Prostate gland (tissue), 2 donors: ENCODE measurements around the gene ERP29. TPM values are rescaled to one million over a fixed set of nuclear protein-coding genes. Genes with fewer than 3 reads are reported as not detected.
"Not testable (repeated sequence)": the region's sequence is repeated elsewhere in the genome, so short reads cannot be mapped to it uniquely, and the experiment has no call there.

Experiments
- DNase-seq: peaks from one replicate; pipeline ENCODE4 v3.0.0-alpha.2; 2019; ENCODE audit warnings: low spot score
- H3K27ac ChIP-seq, 2 donors: fragments of 200-600 bp; sonication (generic); 2 replicates each; pipeline ENCODE4 v1.5.1; 2017 to 2019
- H3K27me3 ChIP-seq: fragments of 200-600 bp; sonication (generic); replicated peaks from 2 replicates; pipeline ENCODE4 v1.5.1; 2019; ENCODE audit not compliant: insufficient read depth
- H3K36me3 ChIP-seq, 2 donors: fragments of 200-600 bp; sonication (generic); 1 replicate in 1 of 2; 2 replicates in 1 of 2; pipeline versions ENCODE4 v1.5.1 to v1.8.1; 2017 to 2019
- H3K4me1 ChIP-seq: fragments of 200-600 bp; sonication (generic); replicated peaks from 2 replicates; pipeline ENCODE4 v1.5.1; 2019
- H3K4me3 ChIP-seq, 2 donors: fragments of 200-600 bp; sonication (generic); 2 replicates each; pipeline ENCODE4 v1.5.1; 2017 to 2019
- H3K9me3 ChIP-seq: fragments of 200-600 bp; sonication (generic); 2 replicates; pipeline ENCODE4 v1.5.1; 2017
- POLR2A ChIP-seq: fragments of 450-650 bp; IDR thresholded peaks from one replicate; pipeline ENCODE4 v1.6.1; 2016; ENCODE audit warnings: antibody characterized with exemption, mild to moderate bottlenecking
- POLR2AphosphoS5 ChIP-seq: sonication (generic); formaldehyde crosslinking; IDR thresholded peaks from one replicate; pipeline ENCODE4 v1.6.1; 2017; ENCODE audit warnings: antibody characterized with exemption
- WGBS: methylation state at CpG from one replicate; pipeline ENCODE4 v1.1.5; 2018; 5-methylcytosine and 5-hydroxymethylcytosine counted together
- intact Hi-C: fragments of 100-400 bp; cut with DNase I; formaldehyde crosslinking; loops from one replicate; pipeline ENCODE4 v1.14.2; 2022
- total RNA-seq, 2 donors: library from RNA; depleted of rRNA; stranded (reverse); fragments of >200 nt; gene quantifications; one replicate each; pipeline ENCODE4 v1.1.0, GENCODE V29; 2016
- TF ChIP-seq, protein P1 (sequence below), 4 experiments: fragments of 200-600 bp in 2 of 4; fragments of 450-650 bp in 2 of 4; sonication (generic) in 2 of 4; IDR thresholded peaks; 1 replicate in 3 of 4; 2 replicates in 1 of 4; pipeline ENCODE4 v1.5.1; 2016 to 2019; ENCODE audit warnings: antibody characterized with exemption in 4 of 4, mild to moderate bottlenecking in 2 of 4, moderate library complexity in 2 of 4

The ERP29 gene
- total RNA-seq, 2 donors from 2014 or later = 89.1 to 131 TPM

- no peak for TF ChIP-seq POLR2A
- TF ChIP-seq, protein P1, sequence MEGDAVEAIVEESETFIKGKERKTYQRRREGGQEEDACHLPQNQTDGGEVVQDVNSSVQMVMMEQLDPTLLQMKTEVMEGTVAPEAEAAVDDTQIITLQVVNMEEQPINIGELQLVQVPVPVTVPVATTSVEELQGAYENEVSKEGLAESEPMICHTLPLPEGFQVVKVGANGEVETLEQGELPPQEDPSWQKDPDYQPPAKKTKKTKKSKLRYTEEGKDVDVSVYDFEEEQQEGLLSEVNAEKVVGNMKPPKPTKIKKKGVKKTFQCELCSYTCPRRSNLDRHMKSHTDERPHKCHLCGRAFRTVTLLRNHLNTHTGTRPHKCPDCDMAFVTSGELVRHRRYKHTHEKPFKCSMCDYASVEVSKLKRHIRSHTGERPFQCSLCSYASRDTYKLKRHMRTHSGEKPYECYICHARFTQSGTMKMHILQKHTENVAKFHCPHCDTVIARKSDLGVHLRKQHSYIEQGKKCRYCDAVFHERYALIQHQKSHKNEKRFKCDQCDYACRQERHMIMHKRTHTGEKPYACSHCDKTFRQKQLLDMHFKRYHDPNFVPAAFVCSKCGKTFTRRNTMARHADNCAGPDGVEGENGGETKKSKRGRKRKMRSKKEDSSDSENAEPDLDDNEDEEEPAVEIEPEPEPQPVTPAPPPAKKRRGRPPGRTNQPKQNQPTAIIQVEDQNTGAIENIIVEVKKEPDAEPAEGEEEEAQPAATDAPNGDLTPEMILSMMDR (IDR thresholded peaks at IDR 0.05) = no peak
- no peak for TF ChIP-seq POLR2AphosphoS5
- Histone ChIP-seq H3K27ac (no peak overlapping the region), H3K4me1 (no peaks in the 10 kb centered on the region), H3K4me3 (no peak overlapping the region), H3K9me3 (no peaks in the 10 kb centered on the region), H3K27me3 (no peaks in the 10 kb centered on the region), H3K36me3 (no peaks in the 10 kb centered on the region)
- intact Hi-C loops = no loop called here
- no peak for DNase-seq
- WGBS = 100% methylated on average over 1 of the region's 1 CpG
These were observed 17.3 kb upstream of the ERP29 start for GRCh38 chr12:111995782-111996480.

- H3K36me3 ChIP-seq = no peaks in the 10 kb centered on the region
- H3K9me3 ChIP-seq = no peaks in the 10 kb centered on the region
- TF ChIP-seq, protein P1 (IDR thresholded peaks at IDR 0.05) = no peak
- TF ChIP-seq POLR2AphosphoS5 (no peak), POLR2A (no peak)
- no peaks in the 10 kb centered on the region for H3K4me1 ChIP-seq
- H3K27ac ChIP-seq = no peak overlapping the region
- H3K4me3 ChIP-seq = no peak overlapping the region
- intact Hi-C loops = no loop called here
- DNase-seq = no peak
- 96% methylated on average over 2 of the region's 2 CpGs for WGBS
- H3K27me3 ChIP-seq = no peaks in the 10 kb centered on the region
These were observed 15.9 kb upstream of the ERP29 start for GRCh38 chr12:111997300-111997699.

GRCh38 chr12:111998015-111998414 is 15.2 kb upstream of the ERP29 start:
- H3K27me3 ChIP-seq = no peaks in the 10 kb centered on the region
- intact Hi-C loops = no loop called here
- no peak for TF ChIP-seq POLR2A
- TF ChIP-seq POLR2AphosphoS5 = peak; percentile 9
- TF ChIP-seq, protein P1 (IDR thresholded peaks at IDR 0.05) = no peak
- H3K36me3 ChIP-seq = no peaks in the 10 kb centered on the region
- 46% methylated on average over 4 of the region's 4 CpGs for WGBS
- no peaks in the 10 kb centered on the region for H3K4me1 ChIP-seq
- H3K9me3 ChIP-seq = no peaks in the 10 kb centered on the region
- no peak for DNase-seq
- H3K27ac ChIP-seq = no peak overlapping the region
- H3K4me3 ChIP-seq = no peak overlapping the region

DNA sequence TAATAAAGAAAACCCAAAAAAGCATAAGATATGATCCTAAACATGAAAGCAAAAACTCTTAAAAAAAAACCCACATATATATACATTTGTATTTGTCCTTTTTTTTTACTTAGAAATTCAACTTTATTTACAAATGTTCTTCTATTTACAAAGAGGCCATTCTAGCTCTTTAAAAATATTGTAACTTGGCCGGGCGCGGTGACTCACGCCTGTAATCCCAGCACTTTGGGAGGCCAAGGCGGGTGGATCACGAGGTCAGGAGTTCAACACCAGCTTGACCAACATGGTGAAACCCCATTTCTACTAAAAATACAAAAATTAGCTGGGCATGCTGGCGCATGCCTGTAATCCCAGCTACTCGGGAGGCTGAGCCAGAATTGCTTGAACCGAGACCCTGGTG is 14.1 kb upstream of the ERP29 start:
- 90% methylated on average over 9 of the region's 9 CpGs for WGBS

GRCh38 chr12:112000820-112001219 is 12.4 kb upstream of the ERP29 start:
- TF ChIP-seq, protein P1 (IDR thresholded peaks at IDR 0.05) = no peak
- no peak for TF ChIP-seq POLR2A
- TF ChIP-seq POLR2AphosphoS5 = no peak
- no peak for DNase-seq
- no peaks in the 10 kb centered on the region for H3K36me3 ChIP-seq
- no peaks in the 10 kb centered on the region for H3K27me3 ChIP-seq
- no peaks in the 10 kb centered on the region for H3K4me1 ChIP-seq
- intact Hi-C loops = no loop called here
- H3K9me3 ChIP-seq = no peaks in the 10 kb centered on the region
- no peak overlapping the region for H3K27ac ChIP-seq
- 94% methylated on average over 8 of the region's 8 CpGs for WGBS
- no peak overlapping the region for H3K4me3 ChIP-seq

More for the DNA sequence above, 14.1 kb upstream of the ERP29 start:
- H3K4me1 ChIP-seq, H3K9me3 ChIP-seq, H3K27me3 ChIP-seq, intact Hi-C loops, DNase-seq, H3K27ac ChIP-seq, H3K36me3 ChIP-seq, H3K4me3 ChIP-seq: not testable (repeated sequence)
